GM10266 (cell line): ENCODE data around the gene CAPN3.

ENCODE experiments used
- DNase-seq: peaks from one replicate; pipeline ENCODE4 v3.0.0; 2012; ENCODE audit errors: extremely low spot score
- TF ChIP-seq, protein P1 (sequence below): IDR thresholded peaks from 2 replicates; pipeline ENCODE4 v1.5.1; 2012; ENCODE audit warnings: mild to moderate bottlenecking, low read depth; ENCODE audit not compliant: control insufficient read depth, insufficient read depth; ENCODE audit errors: missing control alignments

CAPN3 gene

DNA sequence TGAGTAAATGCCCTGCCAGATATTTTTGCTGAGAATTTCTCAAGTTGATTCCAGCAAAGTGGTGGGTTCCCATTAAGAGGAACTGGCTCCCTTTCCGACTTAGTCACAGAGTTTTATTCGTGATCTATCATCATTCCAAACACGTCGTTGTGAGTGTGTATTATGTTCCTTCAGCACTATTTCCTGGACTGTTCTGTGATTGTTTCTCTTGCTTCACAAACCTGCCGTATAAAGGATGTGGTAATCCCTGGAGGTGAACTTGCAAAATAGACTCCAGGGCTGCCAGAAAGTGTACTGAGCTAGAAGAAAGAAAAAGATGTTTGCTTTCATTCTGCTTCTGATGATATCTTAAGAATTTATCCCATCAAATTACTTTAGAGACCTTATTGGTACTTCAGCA lies 14.5 kb upstream of the CAPN3 start:
- TF ChIP-seq, protein P1, sequence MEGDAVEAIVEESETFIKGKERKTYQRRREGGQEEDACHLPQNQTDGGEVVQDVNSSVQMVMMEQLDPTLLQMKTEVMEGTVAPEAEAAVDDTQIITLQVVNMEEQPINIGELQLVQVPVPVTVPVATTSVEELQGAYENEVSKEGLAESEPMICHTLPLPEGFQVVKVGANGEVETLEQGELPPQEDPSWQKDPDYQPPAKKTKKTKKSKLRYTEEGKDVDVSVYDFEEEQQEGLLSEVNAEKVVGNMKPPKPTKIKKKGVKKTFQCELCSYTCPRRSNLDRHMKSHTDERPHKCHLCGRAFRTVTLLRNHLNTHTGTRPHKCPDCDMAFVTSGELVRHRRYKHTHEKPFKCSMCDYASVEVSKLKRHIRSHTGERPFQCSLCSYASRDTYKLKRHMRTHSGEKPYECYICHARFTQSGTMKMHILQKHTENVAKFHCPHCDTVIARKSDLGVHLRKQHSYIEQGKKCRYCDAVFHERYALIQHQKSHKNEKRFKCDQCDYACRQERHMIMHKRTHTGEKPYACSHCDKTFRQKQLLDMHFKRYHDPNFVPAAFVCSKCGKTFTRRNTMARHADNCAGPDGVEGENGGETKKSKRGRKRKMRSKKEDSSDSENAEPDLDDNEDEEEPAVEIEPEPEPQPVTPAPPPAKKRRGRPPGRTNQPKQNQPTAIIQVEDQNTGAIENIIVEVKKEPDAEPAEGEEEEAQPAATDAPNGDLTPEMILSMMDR: no peak
- DNase-seq: no peak

DNA sequence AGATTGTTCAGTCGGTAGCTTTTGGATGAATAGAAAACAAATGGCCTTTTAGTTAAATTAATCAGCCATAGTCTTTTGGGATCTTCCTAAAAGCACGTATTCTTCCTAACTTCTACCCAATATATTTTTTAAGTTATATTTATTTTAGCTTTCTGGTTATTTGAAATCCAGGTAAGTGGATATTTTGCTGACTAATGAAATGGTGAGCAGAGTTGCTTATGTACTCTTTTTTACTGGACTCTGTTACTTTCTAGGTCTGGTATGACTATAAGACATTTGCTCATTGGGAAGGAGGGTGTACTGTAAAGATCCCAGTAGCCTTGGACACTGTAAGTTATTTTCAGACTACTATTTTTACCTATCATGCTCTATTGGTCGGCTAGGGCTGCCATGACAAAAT lies 13.8 kb upstream of the CAPN3 start:
- TF ChIP-seq, protein P1: no peak
- DNase-seq: no peak

DNA sequence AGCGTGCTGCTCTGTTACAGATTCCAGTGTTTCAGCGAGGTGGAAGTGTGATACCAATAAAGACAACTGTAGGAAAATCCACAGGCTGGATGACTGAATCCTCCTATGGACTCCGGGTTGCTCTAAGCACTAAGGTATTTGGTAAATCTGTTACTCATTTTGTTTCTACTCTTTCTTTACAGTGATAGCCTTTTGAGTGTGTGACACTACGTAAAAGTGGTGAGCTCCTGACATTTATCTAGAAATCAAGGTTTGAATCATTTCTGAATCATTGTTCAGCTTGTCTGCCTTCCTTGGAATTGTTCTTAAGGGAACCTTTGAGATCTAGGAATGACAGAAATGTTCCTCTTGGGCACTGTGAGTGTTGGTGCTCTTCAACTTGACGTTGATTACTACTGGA lies 11.2 kb upstream of the CAPN3 start:
- TF ChIP-seq, protein P1: no peak
- DNase-seq: no peak

DNA sequence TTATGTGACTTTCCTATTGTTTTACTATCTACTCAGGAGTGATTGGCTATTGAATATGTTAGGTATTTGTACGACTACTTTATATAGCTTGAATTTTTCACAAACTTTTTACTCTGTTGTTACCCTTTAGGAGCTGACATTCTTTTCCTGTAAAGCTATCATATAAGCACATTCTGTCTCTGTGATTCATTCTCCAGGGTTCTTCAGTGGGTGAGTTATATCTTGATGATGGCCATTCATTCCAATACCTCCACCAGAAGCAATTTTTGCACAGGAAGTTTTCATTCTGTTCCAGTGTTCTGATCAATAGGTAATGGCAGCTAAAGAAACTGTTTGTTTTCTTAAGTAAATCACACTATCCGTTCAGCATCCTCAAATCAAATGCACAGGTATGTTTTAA lies 10.1 kb upstream of the CAPN3 start:
- no peak for DNase-seq

DNA sequence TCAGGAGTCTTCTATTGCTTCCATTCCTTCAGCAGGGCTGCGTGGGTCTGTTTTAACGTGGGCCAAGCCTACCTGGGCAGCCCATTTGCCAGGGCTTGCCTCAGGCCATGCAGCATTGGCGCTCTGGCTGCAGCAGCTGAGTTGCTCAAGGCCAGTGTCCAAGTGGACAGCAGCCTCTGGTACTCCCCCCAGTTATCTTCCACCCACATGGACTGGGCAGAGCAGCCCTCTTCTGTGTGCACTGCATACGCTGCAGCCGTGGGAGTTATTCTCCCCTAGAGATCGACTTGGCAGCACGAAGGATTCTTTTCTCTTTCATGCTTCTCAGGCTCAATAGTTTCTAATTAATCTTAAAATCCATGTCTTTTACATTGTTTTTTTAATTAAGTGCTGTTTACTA lies 6.9 kb upstream of the CAPN3 start:
- TF ChIP-seq, protein P1: no peak
- DNase-seq: no peak

More for the DNA sequence above, 10.1 kb upstream of the CAPN3 start:
- TF ChIP-seq, protein P1: no peak

DNA sequence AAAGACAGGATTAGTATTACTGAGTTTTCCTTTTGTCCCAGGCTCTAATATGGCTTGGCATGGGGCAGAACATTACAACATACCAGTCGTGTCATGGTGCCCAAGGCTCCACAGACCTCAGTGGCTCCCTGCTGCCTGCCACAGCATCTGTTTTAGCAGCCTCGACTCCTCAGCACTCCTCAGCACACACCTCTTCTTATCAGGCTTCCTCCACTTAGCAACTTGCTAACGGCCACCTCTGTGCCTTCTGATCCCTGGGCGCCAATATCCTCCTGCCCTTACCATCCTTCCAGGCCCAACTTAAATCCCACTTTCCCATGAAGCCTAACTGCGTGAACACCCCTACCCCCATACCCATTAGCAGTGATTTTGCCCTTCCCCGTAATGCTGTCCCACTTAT lies 6.2 kb upstream of the CAPN3 start:
- TF ChIP-seq, protein P1: no peak
- no peak for DNase-seq

DNA sequence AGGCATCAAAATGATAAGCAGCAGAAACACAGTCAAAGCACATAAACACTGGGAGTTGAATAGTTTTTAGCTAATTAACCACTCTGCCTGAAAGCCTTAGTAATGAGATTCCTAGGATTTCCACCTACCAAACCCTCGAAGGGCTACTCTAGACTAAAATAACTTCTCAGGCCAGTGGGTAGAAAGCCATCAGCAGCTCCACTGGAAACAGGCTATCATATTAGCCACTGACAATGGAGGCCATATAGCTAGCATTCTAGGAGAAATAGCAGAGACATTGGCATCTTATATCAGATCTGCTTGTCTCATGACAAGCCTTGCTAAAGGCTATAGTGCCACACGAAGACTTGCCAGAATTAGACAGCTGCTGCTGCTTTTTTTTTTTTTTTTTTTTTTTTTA lies 4.5 kb upstream of the CAPN3 start:
- DNase-seq: no peak
- TF ChIP-seq, protein P1: no peak
